Activated CD4-positive, alpha-beta T cell treated with anti-CD3 and anti-CD28 coated beads, Interleukin-2, Interleukin-4, amounts not matched to agents 100 ng/mL and 50 ng/mL, durations not matched to agents 16 hours and 8 hours (primary cell): ENCODE measurements around the gene ANKRD13C.
A peak's percentile ranks its signal among the peaks of the same experiment; 100 is the strongest.
"Not testable (repeated sequence)": the region's sequence is repeated elsewhere in the genome, so short reads cannot be mapped to it uniquely, and the experiment has no call there.

Source experiments
- DNase-seq: peaks from one replicate; pipeline ENCODE4 v3.0.0-alpha.2; 2020; ENCODE audit warnings: low spot score

The ANKRD13C gene

GRCh38 chr1:70360321-70360720, 5.8 kb upstream of the ANKRD13C start:
- no peak for DNase-seq

- peak; percentile 25 for DNase-seq
Observed at GRCh38 chr1:70358921-70359564, 4.5 kb upstream of the ANKRD13C start.

- no peak for DNase-seq
Observed at GRCh38 chr1:70355920-70356319, 1.4 kb upstream of the ANKRD13C start.

DNA sequence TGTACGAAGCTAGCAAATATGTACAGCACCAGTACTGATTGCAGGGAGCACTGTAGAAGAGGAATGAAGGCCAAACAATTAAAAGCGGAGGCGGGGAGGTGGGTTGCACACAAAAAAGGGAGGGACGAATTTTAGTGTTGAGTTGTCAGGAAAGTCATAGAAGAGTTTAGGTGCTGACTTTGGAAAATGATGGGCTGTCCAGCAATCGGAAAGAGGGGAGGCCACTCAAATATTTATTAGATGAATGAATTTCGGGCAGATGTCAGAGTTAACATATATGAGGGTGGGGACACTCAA, 537 bp upstream of the ANKRD13C start:
- no peak for DNase-seq

GRCh38 chr1:70353601-70354331, 756 bp downstream of the ANKRD13C start:
- DNase-seq = peak; percentile 65

- DNase-seq = no peak
Observed at GRCh38 chr1:70353044-70353443, 1.5 kb downstream of the ANKRD13C start.

GRCh38 chr1:70349799-70350198, 4.7 kb downstream of the ANKRD13C start:
- DNase-seq = not testable (repeated sequence)

- no peak for DNase-seq
Observed at GRCh38 chr1:70348399-70349165, 5.9 kb downstream of the ANKRD13C start.

DNA sequence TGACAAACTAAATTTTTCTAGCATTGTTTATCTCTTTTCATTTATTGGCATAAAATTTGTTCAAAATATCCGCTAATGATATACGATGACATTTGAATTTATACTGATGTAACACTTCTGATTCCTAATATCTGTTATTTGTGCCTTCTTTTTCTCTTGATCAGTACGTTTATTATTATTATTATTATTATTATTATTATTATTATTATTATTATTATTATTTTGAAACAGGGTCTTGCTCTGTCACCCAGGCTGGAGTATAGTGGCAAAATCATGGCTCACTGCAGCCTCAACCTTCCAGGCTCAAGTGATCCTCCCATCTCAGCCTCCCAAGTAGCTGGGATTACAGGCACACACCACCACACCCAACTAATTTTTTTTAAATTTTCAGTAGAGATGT, 14.9 kb downstream of the ANKRD13C start:
- not testable (repeated sequence) for DNase-seq

DNA sequence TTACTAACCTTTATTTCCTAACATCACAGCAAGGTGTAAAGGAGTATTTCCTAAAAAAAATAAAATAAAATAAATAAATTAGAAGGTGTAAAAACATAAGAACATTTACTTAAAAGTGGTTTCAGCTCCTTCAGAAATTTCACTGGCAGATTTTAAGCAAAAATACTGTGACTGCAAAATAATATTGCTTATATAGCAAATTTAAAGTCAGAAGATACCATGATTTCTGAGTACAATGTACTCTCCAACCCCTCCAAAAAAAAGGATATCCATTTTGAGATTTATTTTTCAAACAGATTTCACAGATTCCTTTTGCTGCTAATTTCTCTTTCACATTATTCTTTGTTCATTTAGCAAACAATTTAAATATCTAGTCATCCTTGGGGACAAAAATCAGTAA, 18.5 kb downstream of the ANKRD13C start:
- DNase-seq = no peak

- DNase-seq = no peak
Observed at GRCh38 chr1:70334436-70334835, 20.1 kb downstream of the ANKRD13C start.

GRCh38 chr1:70333245-70333644, 21.3 kb downstream of the ANKRD13C start:
- DNase-seq = no peak

DNA sequence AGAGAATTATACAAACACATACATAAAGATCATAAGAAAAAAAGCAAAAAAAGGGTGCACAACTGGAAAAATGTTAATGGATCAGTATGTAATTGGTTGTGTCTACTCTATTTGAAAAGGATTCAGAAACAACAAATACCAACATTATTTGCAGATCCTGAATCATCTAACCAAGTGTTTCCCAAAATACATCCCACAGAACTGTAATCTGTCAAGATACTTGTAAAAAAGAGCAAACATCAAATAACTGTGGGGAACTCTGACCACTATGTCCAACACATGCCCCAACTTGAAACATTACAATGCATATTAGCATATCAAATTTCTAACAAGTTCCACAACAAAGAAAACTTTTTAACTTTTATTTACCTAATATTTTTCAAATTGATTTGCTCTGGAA, 22.6 kb downstream of the ANKRD13C start:
- DNase-seq = no peak

- DNase-seq = peak; percentile 4
Observed at GRCh38 chr1:70327306-70328076, 27.0 kb downstream of the ANKRD13C start.

- DNase-seq = no peak
Observed at GRCh38 chr1:70324683-70325082, 29.8 kb downstream of the ANKRD13C start.

DNA sequence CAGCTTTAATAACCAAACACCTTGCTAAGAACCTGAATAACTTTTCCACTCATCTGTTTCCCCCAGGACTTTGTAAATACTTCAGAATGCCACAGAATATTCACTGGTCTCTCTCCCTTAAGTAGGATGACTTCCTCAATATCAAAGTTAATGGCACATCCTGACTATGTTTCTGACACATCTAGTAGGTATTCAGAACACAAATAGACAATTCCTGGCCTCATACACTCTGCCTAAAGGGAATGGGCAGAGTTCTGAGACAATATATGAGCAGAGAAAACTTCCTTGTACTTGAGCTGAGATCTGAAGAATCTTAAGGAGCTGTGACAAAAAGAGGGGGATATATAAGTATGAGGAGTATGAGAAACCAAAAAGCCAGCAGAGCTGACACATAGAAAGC, 34.8 kb downstream of the ANKRD13C start:
- no peak for DNase-seq

GRCh38 chr1:70318191-70318590, 36.3 kb downstream of the ANKRD13C start:
- DNase-seq = no peak

DNA sequence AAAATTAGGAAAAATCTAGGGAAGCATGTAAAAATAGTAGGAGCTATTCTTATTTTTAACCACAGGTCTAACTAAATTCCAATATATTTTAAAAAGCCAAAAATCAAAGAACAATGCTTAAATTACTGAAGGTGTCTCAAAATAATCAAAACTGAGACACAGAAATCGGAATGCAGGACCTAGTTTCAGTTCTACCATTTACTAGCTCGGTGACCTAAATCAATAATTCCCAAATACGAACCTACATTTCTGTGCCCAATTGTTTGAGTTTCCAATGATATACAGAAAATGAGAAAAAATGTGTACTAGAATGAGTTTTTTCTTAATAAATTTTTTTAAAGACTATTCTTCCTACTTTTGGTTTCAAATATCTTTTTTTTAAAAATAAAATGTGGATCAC, 37.4 kb downstream of the ANKRD13C start:
- no peak for DNase-seq

DNA sequence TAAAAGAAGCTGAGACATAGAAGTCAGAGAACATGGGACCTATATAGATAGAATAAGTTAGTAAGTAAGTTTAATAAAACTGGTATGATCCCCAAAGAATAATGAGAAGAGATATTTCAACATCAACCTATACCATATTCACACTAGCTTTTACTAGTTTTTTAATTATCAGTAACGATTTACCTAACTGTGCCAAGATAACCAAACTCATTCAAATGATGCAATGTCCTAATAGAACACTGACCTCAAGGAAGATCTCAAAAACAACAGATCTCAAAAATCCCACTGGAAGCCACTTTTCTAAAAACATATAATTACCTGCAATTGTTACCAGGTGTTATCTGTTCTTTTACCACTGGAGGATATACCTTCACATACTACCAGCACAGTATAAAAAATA, 38.7 kb downstream of the ANKRD13C start:
- no peak for DNase-seq

- DNase-seq = no peak
Observed at GRCh38 chr1:70314706-70315304, 39.7 kb downstream of the ANKRD13C start.

DNA sequence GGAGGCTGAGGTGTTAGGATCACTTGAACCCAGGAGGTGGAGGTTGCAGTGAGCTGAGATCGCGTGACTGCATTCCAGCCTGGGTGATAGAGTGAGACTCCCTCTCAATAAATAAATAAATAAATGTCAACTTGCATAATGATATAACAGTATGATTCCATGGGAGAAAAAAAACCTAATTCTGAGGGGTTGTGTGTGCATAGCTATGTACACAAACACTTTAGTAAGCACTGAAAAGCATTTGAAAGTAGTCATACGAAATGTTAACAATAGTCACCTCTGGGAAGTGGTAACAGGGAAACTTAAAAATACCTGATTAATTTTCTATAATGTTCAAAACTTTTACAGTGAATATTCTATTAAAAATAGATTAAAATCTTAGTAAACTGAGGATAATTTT, 43.2 kb downstream of the ANKRD13C start:
- DNase-seq = no peak

- no peak for DNase-seq
Observed at GRCh38 chr1:70299472-70299871, 55.0 kb downstream of the ANKRD13C start.
